ENCODE results near the gene CARD16. TPM values are rescaled to one million over a fixed set of nuclear protein-coding genes. Genes with fewer than 3 reads are reported as not detected.
"Not testable (repeated sequence)": the region's sequence is repeated elsewhere in the genome, so short reads cannot be mapped to it uniquely, and the experiment has no call there.

The CARD16 gene
- total RNA-seq (2021) (not detected in 3 replicates), Bru-seq, nascent RNA (percentile 1 among the genes with signal in this experiment)
- long read RNA-seq, experiment 1: 0 reads
- long read RNA-seq, experiment 2: 0 reads
- long read RNA-seq, experiment 3: 0 reads

- H3K27ac Mint-ChIP-seq; POLR2A ChIA-PET; H3K4me3 Mint-ChIP-seq; ATAC-seq; DNase-seq (ENCODE audit: low spot score); H3K27me3 Mint-ChIP-seq (ENCODE audit: low read depth); H3K9me3 Mint-ChIP-seq; H3K4me1 Mint-ChIP-seq; CTCF ChIA-PET; H3K36me3 Mint-ChIP-seq: not testable (repeated sequence)
Measured at GRCh38 chr11:105044557-105045524, at the start of gene CARD16. Gene CARD16 (minus strand): TSS chr11:105045335. CDS start chr11:105045297, 38 bp downstream.

- no peak for ATAC-seq
- no peak for TF ChIP-seq ZNF232 (CRISPR knock-in tag; IDR thresholded peaks at IDR 0.05)
- TF ChIP-seq EMX1 (CRISPR knock-in tag; IDR thresholded peaks at IDR 0.05): no peak
- no peak for TF ChIP-seq TEAD4 (CRISPR knock-in tag; IDR thresholded peaks at IDR 0.05)
- no peak for TF ChIP-seq JAZF1 (CRISPR knock-in tag; IDR thresholded peaks at IDR 0.05)
- no peak for TF ChIP-seq ZSCAN18 (CRISPR knock-in tag; IDR thresholded peaks at IDR 0.05)
- TF ChIP-seq HMGXB4 (CRISPR knock-in tag; IDR thresholded peaks at IDR 0.05): no peak
- TF ChIP-seq PRDM15 (CRISPR knock-in tag; IDR thresholded peaks at IDR 0.05): no peak
- TF ChIP-seq NR1H2 (CRISPR knock-in tag; IDR thresholded peaks at IDR 0.05): no peak
- TF ChIP-seq, protein P1, sequence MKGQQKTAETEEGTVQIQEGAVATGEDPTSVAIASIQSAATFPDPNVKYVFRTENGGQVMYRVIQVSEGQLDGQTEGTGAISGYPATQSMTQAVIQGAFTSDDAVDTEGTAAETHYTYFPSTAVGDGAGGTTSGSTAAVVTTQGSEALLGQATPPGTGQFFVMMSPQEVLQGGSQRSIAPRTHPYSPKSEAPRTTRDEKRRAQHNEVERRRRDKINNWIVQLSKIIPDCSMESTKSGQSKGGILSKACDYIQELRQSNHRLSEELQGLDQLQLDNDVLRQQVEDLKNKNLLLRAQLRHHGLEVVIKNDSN (CRISPR knock-in tag; IDR thresholded peaks at IDR 0.05): no peak
- no peak for TF ChIP-seq ZNF317 (CRISPR knock-in tag; IDR thresholded peaks at IDR 0.05; ENCODE audit: borderline replicate concordance, low read depth)
- TF ChIP-seq, protein P2, sequence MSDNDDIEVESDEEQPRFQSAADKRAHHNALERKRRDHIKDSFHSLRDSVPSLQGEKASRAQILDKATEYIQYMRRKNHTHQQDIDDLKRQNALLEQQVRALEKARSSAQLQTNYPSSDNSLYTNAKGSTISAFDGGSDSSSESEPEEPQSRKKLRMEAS (CRISPR knock-in tag; IDR thresholded peaks at IDR 0.05): no peak
- TF ChIP-seq, protein P3, sequence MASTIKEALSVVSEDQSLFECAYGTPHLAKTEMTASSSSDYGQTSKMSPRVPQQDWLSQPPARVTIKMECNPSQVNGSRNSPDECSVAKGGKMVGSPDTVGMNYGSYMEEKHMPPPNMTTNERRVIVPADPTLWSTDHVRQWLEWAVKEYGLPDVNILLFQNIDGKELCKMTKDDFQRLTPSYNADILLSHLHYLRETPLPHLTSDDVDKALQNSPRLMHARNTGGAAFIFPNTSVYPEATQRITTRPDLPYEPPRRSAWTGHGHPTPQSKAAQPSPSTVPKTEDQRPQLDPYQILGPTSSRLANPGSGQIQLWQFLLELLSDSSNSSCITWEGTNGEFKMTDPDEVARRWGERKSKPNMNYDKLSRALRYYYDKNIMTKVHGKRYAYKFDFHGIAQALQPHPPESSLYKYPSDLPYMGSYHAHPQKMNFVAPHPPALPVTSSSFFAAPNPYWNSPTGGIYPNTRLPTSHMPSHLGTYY (CRISPR knock-in tag; IDR thresholded peaks at IDR 0.05): no peak
- no peak for TF ChIP-seq KAT7 (CRISPR knock-in tag; IDR thresholded peaks at IDR 0.05; ENCODE audit: borderline replicate concordance)
- no peak for TF ChIP-seq PRRX2 (CRISPR knock-in tag; IDR thresholded peaks at IDR 0.05)
- TF ChIP-seq GRHL2 (CRISPR knock-in tag; IDR thresholded peaks at IDR 0.05; ENCODE audit: insufficient replicate concordance, severe bottlenecking): no peak
- TF ChIP-seq CTCF (IDR thresholded peaks at IDR 0.05): no peak
- TF ChIP-seq ZBTB43 (CRISPR knock-in tag; IDR thresholded peaks at IDR 0.05): no peak
- TF ChIP-seq CREM (CRISPR knock-in tag; IDR thresholded peaks at IDR 0.05): no peak
Measured at GRCh38 chr11:105092256-105093239, 47.4 kb upstream of the CARD16 start.

More at GRCh38 chr11:105092256-105093239, 47.4 kb upstream of the CARD16 start:
- ChIA-PET CTCF (no interaction called here), POLR2A (no interaction called here)
- H3K4me1 Mint-ChIP-seq: 0 out of 2 replicates have a peak, but pooled peaks cover 3% of the 10 kb centered on the region
- no peak overlapping the region for H3K4me3 Mint-ChIP-seq
- no peaks in the 10 kb centered on the region for H3K27me3 Mint-ChIP-seq (ENCODE audit: low read depth)
- no peak overlapping the region for H3K27ac Mint-ChIP-seq
- DNase-seq (ENCODE audit: low spot score): no peak
- no peaks in the 10 kb centered on the region for H3K36me3 Mint-ChIP-seq
- H3K9me3 Mint-ChIP-seq: peaks cover 1% of the 10 kb centered on the region; the same call in 1 of the 2 replicates
